ENCODE measurements around the gene CLDN34. TPM values are rescaled to one million over a fixed set of nuclear protein-coding genes. Genes with fewer than 3 reads are reported as not detected.

The CLDN34 gene
- total RNA-seq, 1 experiment from 2014 or later: not detected

GRCh38 chrX:9923357-9923756 lies 43.8 kb upstream of the CLDN34 start:
- TF ChIP-seq CTCF (IDR thresholded peaks at IDR 0.05; ENCODE audit: unreplicated experiment): no peak
- ChIA-PET CTCF (interaction anchor here (0.6 to 0.7 kb wide), 3 partner anchors 18 to 69 kb away, joined by 3 to 4 read pairs (median 3); no protein-coding TSS in a partner anchor), POLR2A (no interaction called here)
- no peak for DNase-seq (ENCODE audit: unreplicated experiment)
- Mint-ChIP-seq H3K9me3 (ENCODE audit: unreplicated experiment) (no peaks in the 10 kb centered on the region), H3K4me3 (ENCODE audit: unreplicated experiment) (no peak overlapping the region), H3K27me3 (ENCODE audit: insufficient read depth, unreplicated experiment) (no peaks in the 10 kb centered on the region), H3K36me3 (ENCODE audit: insufficient read depth, unreplicated experiment) (no peaks in the 10 kb centered on the region), H3K4me1 (ENCODE audit: insufficient read depth, unreplicated experiment) (no peaks in the 10 kb centered on the region), H3K27ac (ENCODE audit: low read depth, unreplicated experiment) (no peak overlapping the region)
- intact Hi-C loops (cut with micrococcal nuclease): no loop called here
- BruUV-seq (replicated peaks): no TSS peak

GRCh38 chrX:9926002-9926401 lies 41.2 kb upstream of the CLDN34 start:
- Mint-ChIP-seq H3K36me3 (ENCODE audit: insufficient read depth, unreplicated experiment) (no peaks in the 10 kb centered on the region), H3K4me3 (ENCODE audit: unreplicated experiment) (no peak overlapping the region), H3K27me3 (ENCODE audit: insufficient read depth, unreplicated experiment) (no peaks in the 10 kb centered on the region), H3K9me3 (ENCODE audit: unreplicated experiment) (no peaks in the 10 kb centered on the region), H3K4me1 (ENCODE audit: insufficient read depth, unreplicated experiment) (no peaks in the 10 kb centered on the region), H3K27ac (ENCODE audit: low read depth, unreplicated experiment) (no peak overlapping the region)
- ChIA-PET POLR2A (no interaction called here), CTCF (no interaction called here)
- intact Hi-C loops (cut with micrococcal nuclease): no loop called here
- no peak for DNase-seq (ENCODE audit: unreplicated experiment)
- TF ChIP-seq CTCF (IDR thresholded peaks at IDR 0.05; ENCODE audit: unreplicated experiment): no peak
- no TSS peak for BruUV-seq (replicated peaks)

- intact Hi-C loops (cut with micrococcal nuclease): no loop called here
- Mint-ChIP-seq H3K9me3 (ENCODE audit: unreplicated experiment) (no peaks in the 10 kb centered on the region), H3K27ac (ENCODE audit: low read depth, unreplicated experiment) (no peak overlapping the region), H3K27me3 (ENCODE audit: insufficient read depth, unreplicated experiment) (no peaks in the 10 kb centered on the region), H3K4me1 (ENCODE audit: insufficient read depth, unreplicated experiment) (no peaks in the 10 kb centered on the region), H3K36me3 (ENCODE audit: insufficient read depth, unreplicated experiment) (no peaks in the 10 kb centered on the region), H3K4me3 (ENCODE audit: unreplicated experiment) (no peak overlapping the region)
- POLR2A ChIA-PET: no interaction called here
- no peak for TF ChIP-seq CTCF (IDR thresholded peaks at IDR 0.05; ENCODE audit: unreplicated experiment)
- CTCF ChIA-PET: interaction anchor here (0.6 to 1.3 kb wide), 3 partner anchors 15 to 809 kb away, joined by 3 to 4 read pairs (median 3); no protein-coding TSS in a partner anchor
- no peak for DNase-seq (ENCODE audit: unreplicated experiment)
- no TSS peak for BruUV-seq (replicated peaks)
Observed at GRCh38 chrX:9927698-9928482, 39.3 kb upstream of the CLDN34 start.

- no peak for TF ChIP-seq CTCF (IDR thresholded peaks at IDR 0.05; ENCODE audit: unreplicated experiment)
- H3K9me3 Mint-ChIP-seq (ENCODE audit: unreplicated experiment): no peaks in the 10 kb centered on the region
- ChIA-PET CTCF (no interaction called here), POLR2A (no interaction called here)
- H3K4me3 Mint-ChIP-seq (ENCODE audit: unreplicated experiment): no peak overlapping the region
- H3K27me3 Mint-ChIP-seq (ENCODE audit: insufficient read depth, unreplicated experiment): no peaks in the 10 kb centered on the region
- H3K4me1 Mint-ChIP-seq (ENCODE audit: insufficient read depth, unreplicated experiment): no peaks in the 10 kb centered on the region
- H3K36me3 Mint-ChIP-seq (ENCODE audit: insufficient read depth, unreplicated experiment): peaks cover 4% of the 10 kb centered on the region
- intact Hi-C loops (cut with micrococcal nuclease): no loop called here
- no peak for DNase-seq (ENCODE audit: unreplicated experiment)
- no peak overlapping the region for H3K27ac Mint-ChIP-seq (ENCODE audit: low read depth, unreplicated experiment)
- BruUV-seq (replicated peaks): no TSS peak
Observed at GRCh38 chrX:9935436-9935835, 31.7 kb upstream of the CLDN34 start.

All from MCF 10A (cell line).